Measurements from ENCODE around the gene NEDD4L.

NEDD4L gene

DNA sequence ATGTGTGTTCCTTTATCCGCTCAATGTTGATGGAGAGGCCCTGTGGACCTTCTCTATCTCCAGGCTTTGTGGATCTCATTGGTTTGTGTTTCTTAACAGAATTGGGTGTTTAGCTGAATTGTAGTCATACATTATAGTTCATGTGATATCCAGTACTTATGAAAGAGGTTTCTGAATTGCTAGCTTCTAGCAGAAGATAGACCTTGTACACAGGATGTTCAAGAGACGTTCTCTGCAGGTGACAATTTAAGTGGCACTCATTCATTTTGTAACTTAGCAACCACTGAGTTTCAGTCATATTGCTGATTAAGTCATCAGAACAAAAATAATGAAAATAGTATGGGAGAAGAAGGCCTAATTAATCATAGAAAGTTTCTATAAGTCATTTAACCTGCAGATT is 305.6 kb downstream of the NEDD4L start:
- H3K36me3 ChIP-seq (ENCODE audit: low read length): no peaks in the 10 kb centered on the region
- no peak overlapping the region for H3K4me2 ChIP-seq (ENCODE audit: low read depth, low read length, poor library complexity, severe bottlenecking)
- H3K27ac ChIP-seq (ENCODE audit: low read depth, low read length): no peak overlapping the region

DNA sequence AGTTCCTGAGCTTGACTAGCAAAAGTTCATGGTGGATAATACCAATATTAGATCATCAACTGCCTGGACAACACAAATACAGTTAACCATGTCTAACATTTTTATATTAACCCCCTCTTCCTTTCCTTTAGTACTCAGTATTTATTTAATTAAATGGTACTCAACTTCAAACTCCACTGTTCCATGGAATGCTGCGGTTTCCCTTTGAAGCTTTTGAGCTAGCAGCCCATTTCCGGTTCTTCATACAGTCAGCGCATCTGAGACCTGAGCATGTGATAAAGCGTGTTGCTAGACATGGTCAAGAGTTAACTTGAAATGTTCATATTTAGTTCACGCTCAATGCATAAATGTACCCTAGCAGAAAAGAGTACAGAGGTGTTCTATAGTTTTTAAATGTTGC is 306.5 kb downstream of the NEDD4L start:
- Histone ChIP-seq H4K20me1 (ENCODE audit: low read depth, low read length) (no peaks in the 10 kb centered on the region), H3K4me2 (ENCODE audit: low read depth, low read length, poor library complexity, severe bottlenecking) (no peak overlapping the region), H3K4me3 (ENCODE audit: insufficient read depth, low read length, poor library complexity, severe bottlenecking) (no peak overlapping the region), H3K9me3 (ENCODE audit: insufficient read depth, low read length) (no peaks in the 10 kb centered on the region), H3K9ac (ENCODE audit: low read length) (no peak overlapping the region), H3K79me2 (ENCODE audit: insufficient read depth, low read length) (no peaks in the 10 kb centered on the region), H3K9me2 (replicated peaks; ENCODE audit: insufficient read depth, low read length) (no peaks in the 10 kb centered on the region), H3K27ac (ENCODE audit: low read depth, low read length) (no peak overlapping the region), H3K36me3 (ENCODE audit: low read length) (no peaks in the 10 kb centered on the region), H2AFZ (ENCODE audit: low read depth, low read length, severe bottlenecking) (no peak overlapping the region), H3F3A (ENCODE audit: insufficient read depth) (no peaks in the 10 kb centered on the region), H3K27me3 (ENCODE audit: low read length) (no peaks in the 10 kb centered on the region)
- TF ChIP-seq, protein P1, sequence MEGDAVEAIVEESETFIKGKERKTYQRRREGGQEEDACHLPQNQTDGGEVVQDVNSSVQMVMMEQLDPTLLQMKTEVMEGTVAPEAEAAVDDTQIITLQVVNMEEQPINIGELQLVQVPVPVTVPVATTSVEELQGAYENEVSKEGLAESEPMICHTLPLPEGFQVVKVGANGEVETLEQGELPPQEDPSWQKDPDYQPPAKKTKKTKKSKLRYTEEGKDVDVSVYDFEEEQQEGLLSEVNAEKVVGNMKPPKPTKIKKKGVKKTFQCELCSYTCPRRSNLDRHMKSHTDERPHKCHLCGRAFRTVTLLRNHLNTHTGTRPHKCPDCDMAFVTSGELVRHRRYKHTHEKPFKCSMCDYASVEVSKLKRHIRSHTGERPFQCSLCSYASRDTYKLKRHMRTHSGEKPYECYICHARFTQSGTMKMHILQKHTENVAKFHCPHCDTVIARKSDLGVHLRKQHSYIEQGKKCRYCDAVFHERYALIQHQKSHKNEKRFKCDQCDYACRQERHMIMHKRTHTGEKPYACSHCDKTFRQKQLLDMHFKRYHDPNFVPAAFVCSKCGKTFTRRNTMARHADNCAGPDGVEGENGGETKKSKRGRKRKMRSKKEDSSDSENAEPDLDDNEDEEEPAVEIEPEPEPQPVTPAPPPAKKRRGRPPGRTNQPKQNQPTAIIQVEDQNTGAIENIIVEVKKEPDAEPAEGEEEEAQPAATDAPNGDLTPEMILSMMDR (IDR thresholded peaks at IDR 0.05; ENCODE audit: insufficient read depth, low read length, poor library complexity, severe bottlenecking): no peak
- TF ChIP-seq EZH2phosphoT487 (conservative IDR thresholded peaks at IDR 0.05; ENCODE audit: low read length): no peak

More for the DNA sequence above, 305.6 kb downstream of the NEDD4L start:
- H3K9me2 ChIP-seq (replicated peaks; ENCODE audit: insufficient read depth, low read length): no peaks in the 10 kb centered on the region
- no peaks in the 10 kb centered on the region for H3K27me3 ChIP-seq (ENCODE audit: low read length)
- H4K20me1 ChIP-seq (ENCODE audit: low read depth, low read length): no peaks in the 10 kb centered on the region
- TF ChIP-seq, protein P1 (IDR thresholded peaks at IDR 0.05; ENCODE audit: insufficient read depth, low read length, poor library complexity, severe bottlenecking): no peak
- TF ChIP-seq EZH2phosphoT487 (conservative IDR thresholded peaks at IDR 0.05; ENCODE audit: low read length): no peak
- no peak overlapping the region for H3K4me3 ChIP-seq (ENCODE audit: insufficient read depth, low read length, poor library complexity, severe bottlenecking)
- H3K9ac ChIP-seq (ENCODE audit: low read length): no peak overlapping the region
- no peak overlapping the region for H2AFZ ChIP-seq (ENCODE audit: low read depth, low read length, severe bottlenecking)
- no peaks in the 10 kb centered on the region for H3F3A ChIP-seq (ENCODE audit: insufficient read depth)
- no peaks in the 10 kb centered on the region for H3K9me3 ChIP-seq (ENCODE audit: insufficient read depth, low read length)
- H3K79me2 ChIP-seq (ENCODE audit: insufficient read depth, low read length): no peaks in the 10 kb centered on the region

DNA sequence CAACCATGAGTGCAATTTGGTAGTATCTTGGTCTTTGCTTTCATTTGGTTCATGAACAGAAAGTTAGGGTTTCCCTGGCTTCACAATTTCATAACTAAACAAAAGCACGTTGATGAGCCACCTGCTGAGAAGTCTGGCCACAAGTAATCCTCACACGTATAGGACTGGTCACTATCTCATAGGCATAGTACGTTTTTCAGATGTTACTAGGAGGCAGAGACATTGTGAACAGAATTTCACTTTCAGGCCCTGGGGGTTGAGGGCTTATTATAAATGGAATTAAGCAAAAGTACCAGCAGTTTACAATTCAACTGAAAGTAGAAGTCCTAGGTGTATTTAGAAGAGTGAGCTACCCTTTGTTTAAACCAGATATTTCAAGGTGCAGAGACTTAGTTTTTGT is 307.8 kb downstream of the NEDD4L start:
- Histone ChIP-seq H3K4me3 (ENCODE audit: insufficient read depth, low read length, poor library complexity, severe bottlenecking) (no peak overlapping the region), H3K27me3 (ENCODE audit: low read length) (no peaks in the 10 kb centered on the region), H3K9me2 (replicated peaks; ENCODE audit: insufficient read depth, low read length) (no peaks in the 10 kb centered on the region), H3K4me2 (ENCODE audit: low read depth, low read length, poor library complexity, severe bottlenecking) (no peak overlapping the region), H3K9ac (ENCODE audit: low read length) (no peak overlapping the region), H3K27ac (ENCODE audit: low read depth, low read length) (no peak overlapping the region), H2AFZ (ENCODE audit: low read depth, low read length, severe bottlenecking) (no peak overlapping the region), H3K9me3 (ENCODE audit: insufficient read depth, low read length) (no peaks in the 10 kb centered on the region), H4K20me1 (ENCODE audit: low read depth, low read length) (no peaks in the 10 kb centered on the region), H3K79me2 (ENCODE audit: insufficient read depth, low read length) (no peaks in the 10 kb centered on the region), H3F3A (ENCODE audit: insufficient read depth) (no peaks in the 10 kb centered on the region), H3K36me3 (ENCODE audit: low read length) (no peaks in the 10 kb centered on the region)
- TF ChIP-seq, protein P1 (IDR thresholded peaks at IDR 0.05; ENCODE audit: insufficient read depth, low read length, poor library complexity, severe bottlenecking): no peak
- no peak for TF ChIP-seq EZH2phosphoT487 (conservative IDR thresholded peaks at IDR 0.05; ENCODE audit: low read length)
